RPMI8226 (cell line): ENCODE measurements around the gene ZKSCAN1.
"Not testable (repeated sequence)": the region's sequence is repeated elsewhere in the genome, so short reads cannot be mapped to it uniquely, and the experiment has no call there.

Experiments
- DNase-seq: peaks from one replicate; pipeline ENCODE4 v3.0.0-alpha.2; 2015

The ZKSCAN1 gene

DNA sequence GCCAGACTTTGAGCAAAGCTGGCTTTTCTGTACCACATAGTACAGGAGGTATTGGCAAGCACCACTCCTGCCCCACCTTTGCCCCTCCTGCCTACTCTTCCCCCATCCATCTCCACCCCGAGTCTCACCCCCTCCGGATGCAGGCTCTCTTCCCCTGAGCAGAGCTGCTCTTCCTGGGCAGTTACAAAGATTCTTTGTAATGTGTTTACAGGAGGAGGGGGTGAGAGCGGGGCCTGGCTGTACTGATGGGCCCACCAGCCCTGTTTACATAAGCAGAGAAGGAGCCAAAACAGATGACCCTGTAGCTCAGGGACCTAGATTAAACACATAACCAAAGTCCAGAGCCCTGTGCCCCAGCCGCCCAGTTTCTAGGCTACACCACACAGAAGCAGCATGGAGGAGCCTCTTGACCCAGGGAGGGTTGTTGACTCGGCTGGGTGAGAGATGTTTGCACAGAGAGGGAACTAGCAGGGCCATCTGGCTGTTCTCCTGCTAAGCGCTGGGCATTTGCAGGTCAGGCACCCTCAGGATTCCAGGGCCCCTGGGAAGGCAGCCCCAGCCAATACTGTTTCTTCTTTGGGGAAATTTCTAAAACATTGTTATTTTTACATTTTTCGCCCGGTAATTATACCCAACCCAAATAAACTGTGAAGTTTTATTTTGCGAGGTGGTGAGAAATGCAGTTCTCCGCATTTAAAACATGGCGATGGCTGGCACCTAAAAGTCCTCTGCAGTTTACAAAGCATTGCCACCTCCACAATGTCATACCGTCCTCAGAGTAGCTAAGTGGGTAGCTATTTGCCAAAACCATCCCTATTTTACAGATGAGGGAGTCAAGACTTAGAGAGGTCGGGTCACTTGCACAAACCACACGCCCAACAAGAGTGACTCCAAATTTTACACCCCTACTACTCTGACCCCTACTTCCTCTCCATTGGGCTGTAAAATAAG lies 11.4 kb upstream of the ZKSCAN1 start:
- DNase-seq: no peak

DNA sequence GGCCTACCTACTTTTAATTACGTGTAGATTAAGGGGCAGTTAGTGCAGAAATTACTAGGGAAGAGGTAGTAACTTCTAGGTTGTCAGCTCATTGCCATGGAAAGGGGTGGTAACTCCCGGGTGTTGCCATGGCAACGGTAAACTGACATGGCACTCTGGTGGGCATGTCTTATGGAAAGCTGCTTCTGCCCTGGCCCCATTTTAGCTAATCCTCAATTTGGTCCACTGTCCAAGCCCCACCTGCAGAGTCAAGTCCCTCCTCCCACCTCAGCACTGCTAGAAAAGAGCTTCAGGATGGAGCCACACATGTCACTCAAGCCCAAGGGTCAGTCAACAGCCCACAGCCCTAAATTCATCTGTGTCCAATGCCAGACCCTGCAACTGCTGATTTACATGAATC lies 7.5 kb upstream of the ZKSCAN1 start:
- no peak for DNase-seq

- DNase-seq: peak; percentile 40
Measured at GRCh38 chr7:100008525-100008924, 6.9 kb upstream of the ZKSCAN1 start.

DNA sequence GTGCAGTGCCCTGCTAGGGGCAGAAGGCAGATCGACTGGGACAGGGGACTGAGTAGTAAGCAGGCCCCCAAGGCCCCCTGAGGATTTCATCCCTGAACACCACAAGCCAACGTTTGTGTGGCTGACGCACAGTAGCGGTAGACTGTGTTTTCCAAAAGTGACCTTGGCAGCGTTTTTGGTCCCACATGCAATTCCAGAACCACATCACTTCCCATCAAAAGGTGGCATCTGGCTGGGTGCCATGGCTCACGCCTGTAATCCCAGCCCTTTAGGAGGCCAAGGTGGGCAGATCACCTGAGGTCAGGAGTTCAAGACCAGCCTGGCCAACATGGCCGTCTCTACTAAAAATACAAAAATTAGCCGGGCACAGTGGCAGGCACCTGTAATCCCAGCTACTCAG lies 5.4 kb upstream of the ZKSCAN1 start:
- not testable (repeated sequence) for DNase-seq

DNA sequence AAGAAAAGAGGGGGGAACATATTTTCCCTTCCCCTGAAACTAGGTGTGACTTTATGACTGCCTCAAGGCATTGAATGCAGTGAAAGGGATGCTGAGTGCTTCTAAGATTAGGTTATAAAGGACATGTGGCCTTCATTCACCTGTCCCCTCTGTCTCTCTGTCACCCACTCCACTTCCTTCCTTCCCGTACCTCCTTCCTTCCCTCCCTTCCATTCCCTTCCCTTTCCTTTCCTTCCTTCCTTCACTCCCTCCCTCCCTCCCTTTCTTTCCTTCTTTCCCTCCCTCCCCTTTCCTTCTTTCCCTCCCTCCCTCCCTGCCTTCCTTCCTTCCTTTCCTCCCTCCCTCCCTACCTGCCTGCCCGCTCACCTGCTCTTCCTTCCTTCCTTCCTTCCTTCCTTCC lies 4.5 kb upstream of the ZKSCAN1 start:
- no peak for DNase-seq

- DNase-seq: no peak
Measured at GRCh38 chr7:100011516-100011915, 3.9 kb upstream of the ZKSCAN1 start.

DNA sequence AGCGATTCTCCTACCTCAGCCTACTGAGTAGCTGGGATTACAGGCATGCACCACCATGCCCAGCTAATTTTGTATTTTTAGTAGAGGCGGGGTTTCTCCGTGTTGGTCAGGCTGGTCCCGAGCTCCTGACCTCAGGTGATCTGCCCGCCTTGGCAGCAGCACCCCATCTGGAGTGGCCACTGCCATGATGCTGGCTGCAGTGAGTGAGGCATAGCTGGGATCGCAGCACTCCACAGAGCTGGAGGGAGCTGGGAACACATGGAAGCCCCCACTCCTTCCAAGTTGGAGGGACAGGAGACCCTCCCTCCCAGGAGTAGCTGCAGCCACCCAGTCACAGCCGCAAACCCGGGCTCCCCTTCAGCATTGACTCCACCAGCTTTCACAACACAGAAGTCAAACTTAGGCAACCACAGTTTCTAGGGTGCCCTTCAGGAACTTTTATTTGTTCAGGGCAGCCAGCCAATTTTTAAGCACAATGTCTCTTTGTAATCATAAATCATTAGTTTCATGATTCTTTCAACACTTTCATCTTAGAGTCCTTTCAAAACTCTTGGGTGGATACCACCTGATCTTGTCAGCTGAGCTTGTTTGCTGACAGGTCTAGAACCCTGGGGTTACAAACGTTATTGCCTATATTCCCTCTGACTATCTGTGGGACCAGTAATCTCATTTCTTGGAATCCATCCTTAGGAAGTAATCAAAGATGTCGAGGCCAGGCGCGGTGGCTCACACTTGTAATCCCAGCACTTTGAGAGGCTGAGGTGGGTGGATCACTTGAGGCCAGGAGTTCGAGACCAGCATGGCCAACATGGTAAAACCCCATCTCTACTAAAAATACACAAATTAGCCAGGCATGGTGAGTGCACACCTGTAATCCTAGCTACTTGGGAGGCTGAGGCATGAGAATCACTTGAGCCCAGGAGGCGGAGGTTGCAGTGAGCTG lies 2.7 kb upstream of the ZKSCAN1 start:
- DNase-seq: peak; percentile 29

DNA sequence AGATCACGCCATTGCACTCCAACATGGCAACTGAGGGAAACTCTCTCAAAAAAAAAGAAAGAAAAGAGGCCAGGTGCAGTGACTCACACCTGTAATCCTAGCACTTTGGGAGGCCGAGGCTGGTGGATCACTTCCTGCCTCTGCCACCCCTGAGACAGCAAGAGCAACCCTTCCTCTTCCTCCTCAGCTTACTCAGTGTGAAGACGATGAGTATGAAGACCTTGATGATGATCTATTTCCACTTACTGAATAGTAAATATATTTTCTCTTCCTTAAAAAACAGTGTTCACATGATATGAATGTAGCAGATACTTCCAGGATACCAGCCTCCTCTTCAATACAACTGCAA lies 2.1 kb upstream of the ZKSCAN1 start:
- no peak for DNase-seq

GRCh38 chr7:100016215-100016901 lies 962 bp downstream of the ZKSCAN1 start:
- no peak for DNase-seq

DNA sequence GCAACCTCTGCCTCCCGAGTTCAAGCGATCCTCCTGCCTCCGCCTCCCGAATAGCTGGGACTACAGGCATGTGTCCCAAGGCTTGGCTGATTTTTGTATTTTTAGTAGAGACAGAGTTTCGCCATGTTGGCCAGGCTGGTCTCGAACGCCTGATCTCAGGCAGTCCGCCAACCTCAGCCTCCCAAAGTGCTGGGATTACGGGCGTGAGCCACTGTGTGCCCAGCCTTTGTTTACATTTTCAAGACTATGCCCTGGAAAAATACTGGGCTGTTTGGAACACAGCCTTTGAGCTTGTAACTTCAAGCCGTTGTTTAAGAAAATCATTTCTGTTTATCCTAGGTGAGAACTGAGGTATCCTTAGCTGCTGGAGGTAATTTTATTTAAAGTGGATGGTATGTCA lies 1.9 kb downstream of the ZKSCAN1 start:
- no peak for DNase-seq

DNA sequence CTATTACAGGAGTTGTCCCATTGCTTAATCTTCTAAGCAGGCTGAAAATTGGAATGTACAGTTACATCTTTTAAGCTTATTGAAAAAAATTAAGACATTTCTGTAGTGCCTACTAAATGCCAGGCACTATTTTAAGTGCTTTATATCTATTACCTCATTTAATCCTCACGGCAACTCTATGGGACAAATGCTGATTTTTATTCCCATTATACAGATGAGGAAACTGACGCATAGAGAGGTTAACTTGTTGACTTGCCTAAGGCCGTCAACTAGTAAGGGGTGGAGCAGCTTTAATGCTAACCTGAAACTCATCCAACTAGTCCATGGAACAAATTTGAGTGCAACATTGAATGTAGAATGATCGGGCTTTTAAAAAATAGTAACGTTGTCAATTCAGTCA lies 2.5 kb downstream of the ZKSCAN1 start:
- DNase-seq: no peak

- DNase-seq: no peak
Measured at GRCh38 chr7:100019908-100020307, 4.5 kb downstream of the ZKSCAN1 start.

DNA sequence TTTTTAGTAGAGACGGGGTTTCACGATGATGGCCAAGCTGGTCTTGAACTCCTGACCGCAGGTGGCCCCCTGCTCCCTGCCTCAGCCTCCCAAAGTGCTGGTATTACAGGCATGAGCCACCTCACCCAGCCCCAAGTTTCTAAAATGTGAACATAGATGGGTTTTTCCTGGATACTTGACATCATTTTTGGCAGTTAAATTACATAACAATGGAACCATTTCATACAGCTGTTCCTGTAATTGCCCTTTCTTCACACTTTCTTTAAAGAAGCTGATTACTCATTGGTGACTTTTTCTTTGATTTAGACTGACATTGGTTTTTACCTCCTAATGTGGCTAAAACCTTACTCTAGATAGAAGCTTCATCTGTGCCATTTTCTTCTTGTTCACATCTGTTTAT lies 5.9 kb downstream of the ZKSCAN1 start:
- DNase-seq: no peak

DNA sequence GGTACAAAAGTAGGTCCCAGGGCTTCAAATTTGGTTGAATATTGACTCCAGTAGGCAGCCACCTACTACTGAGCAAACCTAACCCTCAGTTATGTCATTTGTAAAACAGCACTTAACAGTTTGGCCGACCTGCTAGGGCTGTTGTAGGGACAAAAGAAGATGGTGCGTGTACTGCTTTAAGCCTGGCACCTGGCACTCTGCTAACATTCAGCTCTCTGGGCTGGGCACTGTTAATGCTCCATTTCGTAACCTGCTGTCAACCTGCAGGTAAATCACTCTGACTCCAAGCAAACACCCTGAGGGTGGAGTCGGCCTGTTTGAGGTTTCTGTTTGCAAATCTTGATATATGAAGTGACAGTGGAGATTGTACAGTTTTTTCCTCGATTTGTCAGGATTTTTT lies 7.2 kb downstream of the ZKSCAN1 start:
- no peak for DNase-seq

DNA sequence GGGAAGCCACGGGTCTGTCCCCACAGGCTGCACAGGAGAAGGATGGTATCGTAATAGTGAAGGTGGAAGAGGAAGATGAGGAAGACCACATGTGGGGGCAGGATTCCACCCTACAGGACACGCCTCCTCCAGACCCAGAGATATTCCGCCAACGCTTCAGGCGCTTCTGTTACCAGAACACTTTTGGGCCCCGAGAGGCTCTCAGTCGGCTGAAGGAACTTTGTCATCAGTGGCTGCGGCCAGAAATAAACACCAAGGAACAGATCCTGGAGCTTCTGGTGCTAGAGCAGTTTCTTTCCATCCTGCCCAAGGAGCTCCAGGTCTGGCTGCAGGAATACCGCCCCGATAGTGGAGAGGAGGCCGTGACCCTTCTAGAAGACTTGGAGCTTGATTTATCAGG lies 8.1 kb downstream of the ZKSCAN1 start:
- no peak for DNase-seq

- no peak for DNase-seq
Measured at GRCh38 chr7:100024020-100024619, 8.7 kb downstream of the ZKSCAN1 start.

DNA sequence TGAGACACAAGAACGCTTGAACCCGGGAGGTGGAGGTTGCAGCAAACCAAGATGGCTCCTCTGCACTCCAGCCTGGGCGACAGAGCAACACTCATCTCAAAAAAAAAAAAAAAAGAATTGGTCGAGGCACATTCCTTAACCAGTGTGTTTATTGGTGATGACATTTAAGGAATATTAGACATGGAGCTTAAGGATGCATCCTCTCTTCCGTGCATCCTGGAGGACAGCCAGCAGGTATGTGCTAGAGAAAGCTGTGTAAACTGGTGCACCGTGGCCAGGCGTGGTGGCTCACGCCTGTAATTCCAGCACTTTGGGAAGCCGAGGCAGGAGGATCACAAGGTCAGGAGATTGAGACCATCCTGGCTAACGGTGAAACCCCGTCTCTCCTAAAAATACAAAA lies 11.8 kb downstream of the ZKSCAN1 start:
- no peak for DNase-seq

DNA sequence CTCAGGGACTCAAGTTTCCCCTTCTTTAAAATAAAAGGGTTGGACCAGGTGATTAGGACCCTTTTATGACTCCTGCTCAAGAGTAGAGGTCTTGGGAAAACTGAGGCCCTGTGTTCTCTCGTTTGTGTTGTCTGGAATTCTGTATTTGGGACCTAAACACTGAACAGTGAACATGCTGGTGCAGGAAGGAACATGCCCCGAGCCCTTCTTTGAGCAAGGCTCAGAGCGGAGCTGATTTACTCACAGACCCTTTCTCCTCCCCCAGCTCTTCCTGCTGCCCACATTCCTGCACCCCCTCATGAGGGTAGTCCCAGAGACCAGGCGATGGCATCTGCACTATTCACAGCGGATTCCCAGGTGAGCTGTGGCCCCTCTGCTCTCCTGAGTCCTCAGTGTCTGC lies 14.2 kb downstream of the ZKSCAN1 start:
- DNase-seq: no peak

GRCh38 chr7:100033526-100033925 lies 18.1 kb downstream of the ZKSCAN1 start:
- no peak for DNase-seq

DNA sequence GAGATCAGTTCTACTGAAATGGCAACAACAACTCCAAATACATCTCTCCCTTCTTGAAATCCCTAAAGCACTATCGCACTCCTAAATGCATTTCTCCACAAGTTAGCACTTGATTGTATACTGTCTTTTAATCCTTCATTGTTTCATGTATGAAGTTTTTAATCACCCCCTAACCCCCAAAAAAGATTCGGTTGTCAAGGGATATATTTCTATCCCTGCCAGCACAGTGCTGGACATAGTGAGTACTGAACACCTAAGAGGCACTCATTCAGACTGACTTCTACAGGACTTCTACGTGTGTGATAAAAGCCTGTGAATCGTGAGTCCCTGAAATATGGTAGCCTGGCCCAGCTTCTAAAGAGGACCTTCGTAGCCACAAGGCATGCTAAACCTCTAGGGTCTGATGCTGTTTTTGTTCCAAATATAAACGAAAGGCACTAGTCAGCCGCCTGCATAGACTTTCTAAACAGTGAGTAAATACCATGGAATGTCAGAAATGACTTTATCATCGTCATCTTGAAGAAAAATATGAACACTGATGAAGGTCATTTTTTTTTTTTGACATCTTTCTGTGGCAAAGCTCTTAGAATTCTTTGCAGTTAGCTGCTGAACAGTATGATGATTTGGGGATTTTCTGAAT lies 19.6 kb downstream of the ZKSCAN1 start:
- no peak for DNase-seq

DNA sequence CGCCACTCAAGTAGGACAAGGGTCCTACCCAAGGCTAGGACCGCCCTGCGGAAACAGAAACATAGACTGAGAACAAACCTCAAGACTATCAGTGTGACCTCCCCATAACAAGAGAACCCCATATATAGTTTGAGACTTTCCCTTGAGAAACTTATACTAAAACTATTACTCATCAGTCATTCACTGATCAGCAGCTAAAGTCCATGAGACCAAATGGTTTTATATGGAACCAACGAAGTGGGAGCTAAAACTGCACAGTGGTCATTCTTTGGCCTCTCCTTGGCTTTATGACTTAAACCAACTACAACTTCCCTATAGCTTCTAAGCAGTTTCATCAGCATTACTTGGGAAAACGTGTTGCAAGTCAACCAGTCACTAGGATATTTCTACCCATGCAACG lies 20.5 kb downstream of the ZKSCAN1 start:
- DNase-seq: no peak

- DNase-seq: no peak
Measured at GRCh38 chr7:100038326-100038725, 22.9 kb downstream of the ZKSCAN1 start.
